ENCODE measurements around the gene DLG2.
A peak's percentile ranks its signal among the peaks of the same experiment; 100 is the strongest.

The DLG2 gene

DNA sequence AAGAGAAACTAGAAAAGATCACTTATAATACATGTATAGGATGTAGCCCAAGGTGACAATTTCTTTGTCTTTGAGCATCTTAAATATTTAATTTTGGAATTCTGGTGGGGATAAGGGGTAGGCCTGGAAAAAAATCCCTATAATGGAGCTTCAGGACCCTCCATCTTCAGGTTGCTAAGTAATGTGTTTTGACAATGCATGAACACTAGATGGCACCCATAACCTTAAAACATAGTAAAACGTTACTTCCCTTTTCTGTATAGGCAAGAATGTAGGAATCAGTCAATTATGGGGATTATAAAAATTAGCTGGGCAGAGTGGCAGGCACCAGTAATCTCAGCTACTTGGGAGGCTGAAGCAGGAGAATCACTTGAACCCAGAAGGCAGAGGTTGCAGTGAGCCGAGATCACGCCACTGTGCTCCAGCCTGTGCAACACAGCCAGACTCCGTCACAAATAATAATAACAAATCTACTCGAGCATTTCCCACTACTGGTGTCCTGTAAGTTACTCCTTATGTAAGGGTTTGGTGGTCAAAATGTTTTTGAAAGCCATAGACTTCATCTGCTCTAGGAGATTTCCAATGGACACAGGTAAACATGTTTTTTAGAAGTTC, 1799.1 kb downstream of the DLG2 start:
- Histone ChIP-seq H3F3A (ENCODE audit: insufficient read depth, low read length) (no peaks in the 10 kb centered on the region), H2AFZ (ENCODE audit: low read length) (no peak overlapping the region), H3K4me1 (ENCODE audit: low read length) (0 out of 2 replicates have a peak, but pooled peaks cover 7% of the 10 kb centered on the region), H3K36me3 (replicated peaks; ENCODE audit: insufficient read depth, low read length) (no peaks in the 10 kb centered on the region), H3K9me3 (replicated peaks; ENCODE audit: insufficient read depth, low read length) (no peaks in the 10 kb centered on the region), H3K9me2 (replicated peaks; ENCODE audit: insufficient read depth, low read length) (no peaks in the 10 kb centered on the region), H3K4me2 (ENCODE audit: low read depth, low read length) (no peak overlapping the region), H3K4me3 (ENCODE audit: low read length) (no peak overlapping the region), H3K9ac (ENCODE audit: low read length) (no peak overlapping the region), H3K79me2 (ENCODE audit: low read length) (no peaks in the 10 kb centered on the region), H3K27ac (ENCODE audit: low read length) (no peak overlapping the region), H4K20me1 (ENCODE audit: insufficient read depth, low read length) (no peaks in the 10 kb centered on the region), H3K27me3 (replicated peaks; ENCODE audit: insufficient read depth, low read length) (no peaks in the 10 kb centered on the region)
- TF ChIP-seq EZH2phosphoT487 (IDR thresholded peaks at IDR 0.05; ENCODE audit: low read length) = no peak
- TF ChIP-seq, protein P1, sequence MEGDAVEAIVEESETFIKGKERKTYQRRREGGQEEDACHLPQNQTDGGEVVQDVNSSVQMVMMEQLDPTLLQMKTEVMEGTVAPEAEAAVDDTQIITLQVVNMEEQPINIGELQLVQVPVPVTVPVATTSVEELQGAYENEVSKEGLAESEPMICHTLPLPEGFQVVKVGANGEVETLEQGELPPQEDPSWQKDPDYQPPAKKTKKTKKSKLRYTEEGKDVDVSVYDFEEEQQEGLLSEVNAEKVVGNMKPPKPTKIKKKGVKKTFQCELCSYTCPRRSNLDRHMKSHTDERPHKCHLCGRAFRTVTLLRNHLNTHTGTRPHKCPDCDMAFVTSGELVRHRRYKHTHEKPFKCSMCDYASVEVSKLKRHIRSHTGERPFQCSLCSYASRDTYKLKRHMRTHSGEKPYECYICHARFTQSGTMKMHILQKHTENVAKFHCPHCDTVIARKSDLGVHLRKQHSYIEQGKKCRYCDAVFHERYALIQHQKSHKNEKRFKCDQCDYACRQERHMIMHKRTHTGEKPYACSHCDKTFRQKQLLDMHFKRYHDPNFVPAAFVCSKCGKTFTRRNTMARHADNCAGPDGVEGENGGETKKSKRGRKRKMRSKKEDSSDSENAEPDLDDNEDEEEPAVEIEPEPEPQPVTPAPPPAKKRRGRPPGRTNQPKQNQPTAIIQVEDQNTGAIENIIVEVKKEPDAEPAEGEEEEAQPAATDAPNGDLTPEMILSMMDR (IDR thresholded peaks at IDR 0.05; ENCODE audit: low read length) = peak; percentile 57
- DNase-seq = peak; percentile 12

GRCh38 chr11:83827520-83827919, 1799.6 kb downstream of the DLG2 start:
- Histone ChIP-seq H3K27ac (ENCODE audit: low read length) (no peak overlapping the region), H3K27me3 (replicated peaks; ENCODE audit: insufficient read depth, low read length) (no peaks in the 10 kb centered on the region), H3K4me2 (ENCODE audit: low read depth, low read length) (no peak overlapping the region)

GRCh38 chr11:83826078-83826477, 1801.1 kb downstream of the DLG2 start:
- H3K9me2 ChIP-seq (replicated peaks; ENCODE audit: insufficient read depth, low read length) = no peaks in the 10 kb centered on the region
- no peaks in the 10 kb centered on the region for H3K79me2 ChIP-seq (ENCODE audit: low read length)
- no peak overlapping the region for H3K4me3 ChIP-seq (ENCODE audit: low read length)
- no peak overlapping the region for H2AFZ ChIP-seq (ENCODE audit: low read length)
- H3K4me1 ChIP-seq (ENCODE audit: low read length) = 0 out of 2 replicates have a peak, but pooled peaks cover 7% of the 10 kb centered on the region
- no peak for DNase-seq
- TF ChIP-seq, protein P1 (IDR thresholded peaks at IDR 0.05; ENCODE audit: low read length) = no peak
- no peak for TF ChIP-seq EZH2 (optimal IDR thresholded peaks at IDR 0.05; ENCODE audit: low read depth, low read length)
- TF ChIP-seq EZH2phosphoT487 (IDR thresholded peaks at IDR 0.05; ENCODE audit: low read length) = no peak
- H3F3A ChIP-seq (ENCODE audit: insufficient read depth, low read length) = no peaks in the 10 kb centered on the region
- no peaks in the 10 kb centered on the region for H3K9me3 ChIP-seq (replicated peaks; ENCODE audit: insufficient read depth, low read length)
- H3K4me2 ChIP-seq (ENCODE audit: low read depth, low read length) = no peak overlapping the region
- no peak overlapping the region for H3K9ac ChIP-seq (ENCODE audit: low read length)
- H3K27me3 ChIP-seq (replicated peaks; ENCODE audit: insufficient read depth, low read length) = no peaks in the 10 kb centered on the region
- H3K27ac ChIP-seq (ENCODE audit: low read length) = no peak overlapping the region
- H4K20me1 ChIP-seq (ENCODE audit: insufficient read depth, low read length) = no peaks in the 10 kb centered on the region
- no peaks in the 10 kb centered on the region for H3K36me3 ChIP-seq (replicated peaks; ENCODE audit: insufficient read depth, low read length)

More at GRCh38 chr11:83827520-83827919, 1799.6 kb downstream of the DLG2 start:
- H3K4me1 ChIP-seq (ENCODE audit: low read length) = 0 out of 2 replicates have a peak, but pooled peaks cover 7% of the 10 kb centered on the region
- no peaks in the 10 kb centered on the region for H3F3A ChIP-seq (ENCODE audit: insufficient read depth, low read length)
- no peaks in the 10 kb centered on the region for H3K79me2 ChIP-seq (ENCODE audit: low read length)
- H3K9me2 ChIP-seq (replicated peaks; ENCODE audit: insufficient read depth, low read length) = no peaks in the 10 kb centered on the region
- H2AFZ ChIP-seq (ENCODE audit: low read length) = no peak overlapping the region
- no peak overlapping the region for H3K9ac ChIP-seq (ENCODE audit: low read length)
- no peak for DNase-seq
- no peaks in the 10 kb centered on the region for H4K20me1 ChIP-seq (ENCODE audit: insufficient read depth, low read length)
- TF ChIP-seq EZH2phosphoT487 (IDR thresholded peaks at IDR 0.05; ENCODE audit: low read length) (no peak), EZH2 (optimal IDR thresholded peaks at IDR 0.05; ENCODE audit: low read depth, low read length) (no peak)
- TF ChIP-seq, protein P1 (IDR thresholded peaks at IDR 0.05; ENCODE audit: low read length) = no peak
- no peaks in the 10 kb centered on the region for H3K9me3 ChIP-seq (replicated peaks; ENCODE audit: insufficient read depth, low read length)
- no peaks in the 10 kb centered on the region for H3K36me3 ChIP-seq (replicated peaks; ENCODE audit: insufficient read depth, low read length)
- no peak overlapping the region for H3K4me3 ChIP-seq (ENCODE audit: low read length)

Data from MM.1S (cell line).